ENCODE results near the gene S100A8.

S100A8 gene

GRCh38 chr1:153392822-153393221 lies 1.9 kb upstream of the S100A8 start:
- DNase-seq (ENCODE audit: low read depth), result no peak

GRCh38 chr1:153392258-153392657 lies 1.4 kb upstream of the S100A8 start:
- no peak for DNase-seq (ENCODE audit: low read depth)

- DNase-seq (ENCODE audit: low read depth), result no peak
Measured at GRCh38 chr1:153389973-153390879, 647 bp downstream of the S100A8 start.

GRCh38 chr1:153389401-153389800 lies 1.5 kb downstream of the S100A8 start:
- DNase-seq (ENCODE audit: low read depth), result no peak

- no peak for DNase-seq (ENCODE audit: low read depth)
Measured at GRCh38 chr1:153387785-153388184, 3.1 kb downstream of the S100A8 start.

GRCh38 chr1:153387001-153387400 lies 3.9 kb downstream of the S100A8 start:
- no peak for DNase-seq (ENCODE audit: low read depth)

- no peak for DNase-seq (ENCODE audit: low read depth)
Measured at GRCh38 chr1:153386500-153386901, 4.4 kb downstream of the S100A8 start.

GRCh38 chr1:153384958-153385580 lies 5.8 kb downstream of the S100A8 start:
- DNase-seq (ENCODE audit: low read depth), result no peak

- no peak for DNase-seq (ENCODE audit: low read depth)
Measured at GRCh38 chr1:153380711-153381110, 10.2 kb downstream of the S100A8 start.

GRCh38 chr1:153379591-153379990 lies 11.3 kb downstream of the S100A8 start:
- no peak for DNase-seq (ENCODE audit: low read depth)

- DNase-seq (ENCODE audit: low read depth), result peak; percentile 16
Measured at GRCh38 chr1:153375511-153375910, 15.4 kb downstream of the S100A8 start, which contains the start of gene S100A12. Gene S100A12 (minus strand): TSS chr1:153375621. CDS start chr1:153374592, 1,029 bp downstream.

GRCh38 chr1:153374071-153374470 lies 16.8 kb downstream of the S100A8 start:
- no peak for DNase-seq (ENCODE audit: low read depth)

- DNase-seq (ENCODE audit: low read depth), result no peak
Measured at GRCh38 chr1:153372571-153372970, 18.3 kb downstream of the S100A8 start.

GRCh38 chr1:153371231-153371630 lies 19.6 kb downstream of the S100A8 start:
- no peak for DNase-seq (ENCODE audit: low read depth)

GRCh38 chr1:153370146-153370545 lies 20.7 kb downstream of the S100A8 start:
- DNase-seq (ENCODE audit: low read depth), result no peak

GRCh38 chr1:153368495-153368894 lies 22.4 kb downstream of the S100A8 start:
- DNase-seq (ENCODE audit: low read depth), result no peak

- no peak for DNase-seq (ENCODE audit: low read depth)
Measured at GRCh38 chr1:153367090-153367489, 23.8 kb downstream of the S100A8 start.

- no peak for DNase-seq (ENCODE audit: low read depth)
Measured at GRCh38 chr1:153366261-153366660, 24.6 kb downstream of the S100A8 start.

- DNase-seq (ENCODE audit: low read depth), result no peak
Measured at GRCh38 chr1:153365696-153366095, 25.2 kb downstream of the S100A8 start.

- DNase-seq (ENCODE audit: low read depth), result no peak
Measured at GRCh38 chr1:153364766-153365666, 25.9 kb downstream of the S100A8 start.

GRCh38 chr1:153364156-153364555 lies 26.7 kb downstream of the S100A8 start:
- DNase-seq (ENCODE audit: low read depth), result no peak

- no peak for DNase-seq (ENCODE audit: low read depth)
Measured at GRCh38 chr1:153363641-153364040, 27.2 kb downstream of the S100A8 start.
